Hematopoietic multipotent progenitor cell treated with erythropoietin and hydrocortisone succinate and interleukin-3 and kit ligand, for 17 days (in vitro differentiated cells): ENCODE measurements around the gene MTOR.
A peak's percentile ranks its signal among the peaks of the same experiment; 100 is the strongest.
"Not testable (repeated sequence)": the region's sequence is repeated elsewhere in the genome, so short reads cannot be mapped to it uniquely, and the experiment has no call there.

Source experiments
- DNase-seq: peaks from one replicate; pipeline ENCODE4 v3.0.0-alpha.2; 2015; ENCODE audit warnings: low spot score

The MTOR gene

DNA sequence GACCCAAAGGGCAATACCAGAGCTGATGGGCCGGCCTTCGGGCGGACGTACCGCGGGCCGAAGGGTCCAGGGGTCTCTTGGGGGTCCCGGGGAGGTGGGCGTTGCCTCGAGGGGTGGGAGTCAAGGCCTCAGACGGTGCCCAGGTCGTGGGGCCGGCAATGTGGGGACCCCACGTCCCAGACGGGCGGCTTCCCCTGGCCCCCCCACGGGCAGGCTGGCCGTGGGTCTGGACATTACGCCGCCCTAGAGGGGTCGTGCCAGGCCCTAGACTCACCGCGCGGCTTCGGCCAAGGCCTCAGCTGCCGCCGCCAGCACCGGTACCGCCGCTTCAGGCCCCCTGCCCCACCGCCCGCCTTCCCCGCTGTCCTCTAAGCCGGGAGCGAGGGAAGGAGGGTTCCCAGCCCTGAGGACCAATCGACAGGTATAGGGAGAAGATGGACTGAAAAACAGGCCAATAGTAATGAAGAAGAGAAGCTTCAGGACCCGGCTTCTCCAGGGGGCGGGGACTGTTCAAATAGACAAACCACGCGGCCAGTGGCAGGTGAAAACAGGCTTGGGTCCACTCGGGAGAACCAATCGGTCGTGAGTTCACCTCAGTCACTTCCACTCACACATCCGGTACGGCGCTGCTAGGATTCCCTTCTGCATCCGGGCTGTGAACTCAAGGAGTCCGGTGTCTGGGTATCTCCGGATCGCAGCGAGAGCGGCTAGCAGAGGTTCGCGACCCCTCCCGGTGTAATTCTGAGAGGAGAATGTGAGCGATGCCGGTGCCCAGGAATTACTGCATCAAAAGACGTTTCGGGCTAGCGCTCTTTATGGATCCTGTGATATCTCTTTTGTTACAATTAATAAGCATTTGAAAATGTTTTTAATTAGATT, at the start of gene MTOR:
Gene MTOR (minus strand): TSS at position 381 of the 879 bp plus-strand sequence. CDS start 3,142 bp downstream, outside the sequence.
- peak; percentile 99 for DNase-seq

DNA sequence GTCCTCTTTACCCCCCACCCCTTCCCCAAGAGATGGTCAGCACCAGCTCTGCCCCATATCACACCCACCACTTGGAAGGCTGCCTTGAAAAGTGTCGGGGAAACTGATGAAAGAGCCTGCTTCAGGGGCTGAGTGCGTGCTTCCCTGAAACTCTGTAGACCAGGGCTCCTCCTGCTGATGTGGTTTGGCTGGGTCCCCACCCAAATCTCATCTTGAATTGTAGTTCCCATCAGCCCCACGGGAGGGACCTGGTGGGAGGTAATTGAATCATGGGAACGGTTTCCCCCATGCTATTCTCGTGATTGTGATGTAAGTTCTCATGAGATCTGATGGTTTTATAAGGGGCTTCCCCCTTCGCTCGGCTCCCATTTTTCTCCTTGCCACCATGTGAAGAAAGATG, 47.0 kb upstream of the MTOR start:
- no peak for DNase-seq

DNA sequence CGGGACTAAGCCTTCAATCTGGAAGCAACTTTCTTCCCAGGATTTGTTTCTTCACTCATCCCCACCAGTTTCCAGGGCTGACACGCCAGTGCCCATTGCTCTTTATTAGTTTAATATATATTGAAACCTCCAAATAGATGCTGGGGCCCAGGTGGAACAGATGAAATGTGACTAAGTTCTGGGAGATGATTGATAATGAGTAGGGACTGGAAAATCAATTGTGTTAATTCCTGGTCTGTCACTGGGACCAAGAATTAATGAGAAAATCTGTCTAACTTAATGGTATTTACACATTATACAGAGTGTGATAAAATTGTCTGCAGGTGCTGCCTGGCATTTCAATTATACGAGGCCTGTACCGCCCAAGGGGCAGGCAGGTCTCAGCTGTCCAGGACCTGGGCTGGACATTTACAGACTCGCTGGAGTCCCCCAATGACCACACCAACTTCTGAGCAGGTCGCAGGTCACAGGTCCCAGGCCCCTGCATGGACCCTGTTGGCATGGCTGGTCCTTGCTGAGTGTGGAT, 46.4 kb upstream of the MTOR start:
- no peak for DNase-seq

DNA sequence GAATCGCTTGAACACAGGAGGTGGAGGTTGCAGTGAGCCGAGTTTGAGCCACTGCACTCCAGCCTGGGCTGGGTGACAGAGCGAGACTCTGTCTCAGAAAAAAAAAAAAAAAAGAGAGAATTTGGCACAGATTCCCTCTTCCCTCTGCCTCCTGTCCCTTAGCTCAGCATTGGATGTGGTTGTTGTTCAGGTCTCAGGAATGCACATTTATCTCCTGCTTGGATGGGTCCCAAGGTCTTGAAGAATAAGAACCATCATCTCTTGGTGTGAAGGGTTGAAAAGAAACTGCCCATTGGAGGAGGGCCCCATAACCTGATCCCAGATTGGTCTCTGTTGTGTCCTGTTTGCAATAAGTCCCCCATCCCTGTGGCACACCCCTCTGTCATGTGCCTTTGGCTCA, 45.5 kb upstream of the MTOR start:
- DNase-seq, result no peak

DNA sequence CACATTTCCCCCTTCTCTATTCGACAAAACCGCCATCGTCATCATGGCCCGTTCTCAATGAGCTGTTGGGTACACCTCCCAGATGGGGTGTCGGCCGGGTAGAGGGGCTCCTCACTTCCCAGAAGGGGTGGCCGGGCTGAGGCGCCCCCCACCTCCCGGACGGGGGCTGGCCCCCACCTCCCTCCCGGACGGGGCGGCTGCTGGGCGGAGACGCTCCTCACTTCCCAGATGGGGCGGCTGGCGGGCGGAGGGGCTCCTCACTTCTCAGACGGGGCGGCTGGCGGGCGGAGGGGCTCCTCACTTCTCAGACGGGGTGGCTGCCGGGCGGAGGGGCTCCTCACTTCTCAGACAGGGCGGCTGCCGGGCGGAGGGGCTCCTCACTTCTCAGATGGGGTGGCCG, 43.2 kb upstream of the MTOR start:
- DNase-seq, result not testable (repeated sequence)

DNA sequence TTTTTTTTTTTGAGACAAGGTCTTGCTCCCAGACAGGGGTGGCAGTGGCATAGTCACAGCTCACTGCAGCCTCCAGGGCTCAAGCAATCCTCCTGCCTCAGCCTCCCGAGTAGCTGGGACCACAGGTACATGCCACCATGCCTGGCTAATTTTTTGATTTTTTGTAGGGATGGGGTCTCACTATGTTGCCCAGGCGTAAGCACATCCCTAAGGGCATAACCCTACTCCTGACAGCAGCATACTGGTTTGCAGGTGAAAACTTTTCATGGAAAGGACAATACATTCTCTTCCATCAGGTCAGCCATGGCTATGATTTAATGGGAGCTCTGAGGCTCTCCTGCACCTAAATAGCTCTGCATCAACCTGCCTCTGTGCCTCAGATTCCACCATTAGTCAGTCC, 40.0 kb upstream of the MTOR start:
- DNase-seq, result no peak

DNA sequence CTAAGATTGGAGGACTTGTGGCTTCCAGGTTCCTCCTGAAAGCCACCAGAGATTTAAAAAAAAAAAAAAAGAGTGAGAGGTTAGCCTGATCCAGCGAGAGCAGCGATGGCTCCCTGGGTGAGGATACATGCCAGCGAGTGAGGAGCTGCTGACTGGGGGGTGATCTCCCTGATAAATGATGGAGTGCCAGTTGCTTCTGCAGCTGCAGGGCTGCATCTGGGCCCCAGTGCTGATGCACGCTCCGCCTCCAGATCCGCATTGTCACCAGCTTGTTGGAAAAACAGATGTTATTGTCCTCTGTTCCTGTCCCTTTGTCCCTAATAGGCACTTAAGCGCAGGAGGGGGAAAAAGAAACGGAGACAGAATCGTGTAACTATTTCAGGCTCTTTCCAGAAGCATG, 39.2 kb upstream of the MTOR start:
- DNase-seq, result no peak

DNA sequence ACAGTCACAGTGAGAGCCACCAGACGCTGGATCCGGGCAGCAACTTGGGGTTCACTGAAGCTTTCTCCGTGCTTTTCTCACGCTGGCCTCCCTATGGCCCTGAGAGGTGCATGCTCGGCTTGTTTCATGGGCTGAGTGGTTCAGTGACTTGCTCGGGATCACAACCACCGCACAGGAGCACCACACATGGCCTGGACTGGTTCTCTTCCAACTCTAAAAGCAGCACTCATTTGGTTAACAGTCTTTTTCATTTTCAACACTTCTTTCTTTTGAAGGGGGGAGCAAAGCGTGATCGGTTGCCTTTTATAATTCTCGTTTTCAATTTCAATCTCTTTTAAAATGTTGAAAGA, 36.8 kb upstream of the MTOR start:
- DNase-seq, result no peak

DNA sequence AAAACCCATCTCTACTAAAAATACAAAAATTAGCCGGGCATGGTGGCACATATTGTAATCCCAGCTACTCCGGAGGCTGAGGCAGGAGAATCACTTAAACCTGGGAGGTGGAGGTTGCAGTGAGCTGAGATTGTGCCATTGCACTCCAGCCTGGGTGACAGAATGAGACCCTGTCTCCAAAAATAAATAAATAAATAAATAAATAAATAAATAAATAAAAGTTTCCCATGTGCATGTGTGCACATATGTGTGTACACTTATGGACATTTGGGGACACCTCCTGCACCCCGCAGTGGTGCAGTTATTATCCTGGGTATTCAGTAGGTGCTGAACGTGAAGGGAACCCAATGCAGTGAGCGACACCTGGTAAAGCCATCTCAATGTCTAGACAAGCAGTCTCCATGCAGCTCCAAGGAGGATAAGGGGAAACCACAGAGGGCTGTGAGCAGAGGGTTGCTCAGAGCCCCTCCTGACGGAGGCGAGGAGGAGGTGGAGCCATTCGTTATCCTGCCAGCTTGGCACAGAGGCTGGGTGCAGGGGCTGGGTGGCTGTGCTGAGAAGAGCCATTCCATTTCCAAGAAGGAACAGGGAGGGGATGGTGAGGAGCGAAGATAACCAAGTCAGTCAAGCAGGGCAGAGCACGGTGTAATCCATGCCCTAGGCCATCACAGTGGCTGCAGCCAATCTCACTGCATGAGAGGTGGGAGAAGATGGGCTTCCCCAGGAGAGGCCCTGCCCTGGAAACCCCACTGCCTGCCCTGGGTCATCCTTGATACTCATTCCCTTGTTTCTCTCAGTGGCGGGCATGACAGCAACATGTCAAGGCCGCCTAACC, 36.3 kb upstream of the MTOR start:
- DNase-seq, result no peak

DNA sequence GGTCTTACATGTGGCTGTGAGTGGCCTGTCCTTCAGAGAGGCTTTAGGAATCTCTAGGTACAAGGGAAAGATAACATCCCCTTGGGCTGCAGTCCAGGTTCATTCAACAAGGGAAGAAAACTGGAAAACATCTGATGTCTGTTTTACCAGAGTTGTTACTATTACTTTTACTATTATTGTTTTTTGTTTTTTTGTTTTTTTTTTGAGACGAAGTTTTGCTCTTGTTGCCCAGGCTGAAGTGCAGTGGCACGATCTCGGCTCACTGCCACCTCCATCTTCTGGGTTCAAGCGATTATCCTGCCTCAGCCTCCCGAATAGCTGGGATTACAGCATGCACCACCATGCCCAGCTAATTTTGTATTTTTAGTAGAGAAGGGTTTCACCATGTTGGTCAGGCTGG, 35.4 kb upstream of the MTOR start:
- not testable (repeated sequence) for DNase-seq

DNA sequence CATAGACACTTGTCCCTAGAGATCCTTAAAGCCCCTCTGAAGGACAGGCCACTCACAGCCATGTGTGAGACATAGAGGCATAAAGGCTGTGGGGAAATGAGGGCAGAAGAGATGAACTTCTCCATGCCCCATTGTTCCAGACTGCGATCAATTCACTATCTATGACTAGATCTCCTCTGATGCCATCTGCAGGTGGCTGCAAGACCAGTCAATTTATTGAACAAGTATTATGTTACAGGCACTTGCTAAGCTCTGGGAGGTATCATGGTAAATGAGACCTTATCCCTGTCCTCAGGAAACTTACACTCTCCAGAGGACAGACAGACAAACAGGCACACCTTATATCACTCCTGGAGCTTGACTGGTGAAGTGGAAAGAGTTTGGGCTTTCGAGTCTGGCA, 33.6 kb upstream of the MTOR start:
- DNase-seq, result no peak

DNA sequence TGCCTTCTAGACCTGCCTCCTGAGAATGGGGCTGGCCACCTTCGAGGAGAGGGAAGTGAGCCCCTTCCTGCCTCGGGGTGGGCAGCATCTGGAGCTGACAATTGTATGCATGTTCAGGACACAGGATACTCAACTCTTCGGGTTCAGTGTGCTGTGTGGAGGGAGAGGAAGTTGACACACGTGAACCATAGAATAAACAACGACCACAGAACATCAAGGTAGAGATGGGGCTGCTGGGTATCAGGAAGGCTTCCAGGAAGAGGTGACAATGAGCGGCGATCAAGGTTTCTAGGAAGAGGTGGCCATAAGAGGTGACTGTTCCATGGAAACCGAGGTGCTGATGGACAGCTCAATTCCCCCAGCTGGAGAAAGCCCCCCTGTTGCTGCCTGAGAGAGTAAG, 32.6 kb upstream of the MTOR start:
- no peak for DNase-seq

DNA sequence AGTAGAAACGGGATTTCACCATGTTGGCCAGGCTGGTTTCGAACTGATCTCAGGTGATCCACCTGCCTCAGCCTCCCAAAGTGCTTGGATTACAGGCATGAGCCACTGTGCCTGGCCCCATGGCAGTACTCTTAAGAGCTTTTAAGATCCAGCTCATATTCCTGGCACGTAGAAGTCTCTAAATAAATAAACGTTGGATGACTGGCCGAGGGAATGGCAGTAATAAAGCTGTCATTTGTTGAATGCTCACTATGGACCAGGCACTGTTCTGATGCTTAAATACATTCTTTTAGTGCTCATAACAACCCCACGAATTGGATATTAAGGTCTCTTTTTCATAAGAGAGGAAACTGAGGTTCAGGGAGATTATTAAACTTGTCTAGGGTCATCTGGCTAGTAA, 31.5 kb upstream of the MTOR start:
- no peak for DNase-seq

DNA sequence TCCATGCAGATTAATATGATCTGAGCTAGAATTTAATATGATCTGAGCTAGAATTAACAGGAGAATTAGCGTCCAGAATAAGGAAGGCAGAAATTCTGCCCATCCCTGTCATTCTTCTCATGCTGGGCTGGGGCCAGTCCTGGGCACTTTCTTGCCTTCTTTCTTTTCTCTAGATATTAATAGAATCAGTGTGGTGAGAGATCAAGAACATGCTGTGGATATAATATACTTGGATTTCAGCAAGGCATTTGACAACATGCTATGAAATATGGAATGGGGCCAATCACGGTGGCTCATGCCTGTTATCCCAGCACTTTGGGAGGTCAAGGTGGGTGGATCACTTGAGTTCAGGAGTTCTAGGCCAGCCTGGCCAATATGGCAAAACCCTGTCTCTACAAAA, 28.7 kb upstream of the MTOR start:
- DNase-seq, result no peak

DNA sequence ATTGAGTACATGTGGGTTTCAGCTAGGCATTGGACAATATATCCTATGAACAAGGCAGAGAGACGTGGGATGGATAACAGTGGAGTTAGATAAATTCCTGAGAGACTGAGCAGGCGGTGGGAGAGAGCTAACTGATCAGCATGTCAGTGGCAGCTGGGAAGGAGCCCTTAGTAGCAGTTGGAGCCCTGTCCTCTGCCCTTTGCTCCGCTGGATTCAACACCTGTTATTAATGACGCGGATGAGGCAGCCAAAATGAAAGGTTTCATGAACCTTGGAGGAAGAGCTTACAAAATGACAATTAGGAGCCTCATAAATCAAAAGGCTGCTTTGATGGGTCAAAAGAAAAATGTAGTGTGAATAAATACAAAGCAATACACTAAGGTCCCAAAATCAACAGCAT, 26.7 kb upstream of the MTOR start:
- DNase-seq, result no peak

DNA sequence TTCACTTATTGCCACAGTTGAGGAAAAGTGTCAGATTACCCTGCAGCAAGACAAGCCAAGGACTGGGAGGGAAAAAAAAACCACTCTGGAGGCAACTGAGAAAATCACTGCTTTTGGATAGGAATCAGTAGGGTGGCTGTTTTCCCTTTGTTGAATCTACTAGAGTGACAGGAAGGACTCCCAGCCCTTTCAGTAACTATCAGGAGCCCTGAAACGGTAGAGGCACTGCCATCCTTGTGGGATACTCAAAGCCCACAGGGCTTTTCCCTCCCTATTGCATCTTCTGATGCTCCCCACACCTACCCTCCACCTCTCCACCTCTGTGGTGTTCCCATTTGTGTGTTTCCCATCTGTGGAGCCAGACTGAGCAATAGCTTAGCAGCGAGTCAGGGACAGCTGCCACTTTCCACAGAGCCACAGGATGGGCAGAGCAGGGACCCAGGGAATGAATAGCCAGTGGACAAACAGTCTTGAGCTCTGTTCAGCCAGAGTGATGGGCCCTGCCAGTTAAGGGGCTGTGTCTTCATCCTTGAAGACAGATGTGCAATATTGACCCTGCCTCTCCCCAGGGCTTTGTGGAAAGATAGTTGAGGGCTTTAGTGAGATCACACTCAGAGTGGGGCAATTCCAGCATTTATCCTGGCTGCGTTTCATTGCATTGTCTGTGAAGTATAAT, 24.5 kb upstream of the MTOR start:
- no peak for DNase-seq

DNA sequence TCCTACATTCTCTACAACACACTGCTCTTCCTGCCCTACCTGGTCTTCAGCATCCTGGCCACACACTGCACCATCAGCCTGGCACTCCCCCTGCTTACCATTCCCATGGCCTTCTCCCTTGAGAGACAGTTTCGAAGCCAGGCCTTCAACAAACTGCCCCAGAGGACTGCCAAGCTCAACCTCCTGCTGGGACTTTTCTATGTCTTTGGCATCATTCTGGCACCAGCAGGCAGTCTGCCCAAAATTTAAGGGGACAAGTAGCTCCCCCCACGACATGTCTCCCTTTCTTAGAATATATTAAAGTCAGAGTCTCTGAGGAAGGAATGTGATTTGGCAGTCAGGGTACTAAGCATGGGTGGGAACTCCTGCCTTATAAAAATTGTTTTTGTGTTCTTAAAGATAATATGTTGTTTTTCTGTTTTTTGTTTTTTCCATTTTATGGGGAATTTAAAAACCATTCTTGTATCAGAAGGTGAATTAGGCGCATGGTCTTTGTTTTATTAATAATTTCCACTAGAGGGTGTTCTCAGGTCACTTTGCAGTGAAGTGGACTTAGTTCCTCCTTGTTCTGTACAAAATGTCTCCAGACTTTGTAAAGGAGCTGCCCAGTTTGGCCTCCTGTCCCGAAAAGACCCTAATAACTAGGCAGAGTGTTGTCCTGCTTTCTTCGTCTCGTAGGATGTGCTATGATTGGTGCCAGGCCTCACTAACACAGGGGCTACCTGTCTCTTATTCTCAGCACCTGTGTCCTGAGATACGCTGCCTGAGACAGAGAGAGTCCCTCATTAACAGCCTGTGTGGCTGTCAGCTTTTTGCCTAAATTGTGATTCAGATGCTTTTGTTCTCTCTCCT, 23.8 kb upstream of the MTOR start:
- no peak for DNase-seq

DNA sequence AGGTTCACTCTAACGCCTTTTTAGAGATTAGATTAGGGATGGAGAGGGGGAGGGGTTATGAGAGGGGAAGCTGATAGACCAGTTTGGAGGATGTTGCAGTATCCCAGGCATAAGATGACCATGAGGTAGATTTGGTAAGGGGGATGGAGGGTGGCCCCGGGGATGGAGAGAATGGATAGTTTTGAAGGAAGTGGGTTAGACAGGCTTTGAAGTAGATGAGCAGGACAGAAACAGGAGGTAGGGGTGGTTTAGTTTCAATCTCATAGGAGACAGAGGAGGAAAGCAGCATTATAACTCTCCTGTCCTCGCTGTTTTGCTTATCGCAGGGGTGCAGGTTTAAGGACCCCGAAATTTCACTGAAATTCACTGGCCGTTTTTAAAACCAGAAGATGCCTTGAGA, 22.4 kb upstream of the MTOR start:
- DNase-seq, result no peak

DNA sequence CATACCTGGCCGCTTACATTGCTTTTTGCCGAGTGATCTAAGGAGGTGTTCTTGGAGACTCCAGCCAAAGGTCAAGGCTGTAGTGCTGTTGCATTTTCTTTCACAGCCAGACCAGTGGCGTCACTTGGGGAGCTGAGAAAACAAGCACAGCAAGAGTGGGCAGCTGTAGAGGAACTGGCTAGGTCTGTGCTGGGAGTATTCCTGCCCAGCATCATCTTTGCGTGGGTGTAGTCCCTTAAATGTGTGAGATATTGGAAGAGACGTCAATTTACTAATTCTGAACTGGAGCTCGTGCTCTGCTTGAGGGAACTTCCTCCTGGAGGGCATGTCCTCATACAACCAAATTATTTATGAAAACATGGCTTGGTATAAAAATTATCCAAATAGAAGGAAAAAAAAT, 20.8 kb upstream of the MTOR start:
- DNase-seq, result no peak

DNA sequence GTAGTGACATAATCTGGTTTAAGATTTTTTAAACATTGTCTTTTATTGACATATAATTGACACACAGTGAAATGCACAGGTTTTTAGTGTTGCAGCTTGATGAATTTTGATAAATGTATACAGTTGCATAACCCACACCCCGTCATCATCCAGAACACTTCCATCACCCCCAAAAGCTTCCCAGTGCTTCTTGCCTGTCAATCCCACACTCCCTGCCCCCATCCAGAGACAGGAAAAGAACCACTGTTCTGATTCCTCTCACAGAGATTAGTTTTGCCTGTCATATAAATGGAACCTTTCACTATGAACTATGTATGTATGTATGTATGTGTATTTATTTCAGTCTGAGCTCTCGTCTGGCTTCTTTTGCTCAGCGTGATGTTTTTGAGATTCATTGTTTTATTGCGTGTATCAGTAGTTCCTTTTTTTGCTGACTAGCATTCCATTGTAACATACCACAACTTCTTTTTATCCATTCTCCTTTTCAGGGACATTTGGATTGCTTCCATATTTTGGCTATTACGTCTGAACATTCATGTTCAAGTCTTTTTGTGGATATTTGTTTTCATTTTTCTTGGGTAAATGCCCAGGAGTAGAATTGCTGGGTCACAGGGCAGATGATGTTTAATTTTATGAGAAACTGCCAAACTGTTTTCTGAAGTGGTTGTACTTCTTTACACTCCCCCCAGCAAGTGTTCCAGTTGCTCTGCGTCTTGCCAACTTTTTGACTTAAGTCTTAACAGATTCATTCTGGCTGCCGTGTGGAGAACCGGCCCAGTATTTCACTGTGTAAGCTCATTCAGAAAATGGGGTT, 19.4 kb upstream of the MTOR start:
- no peak for DNase-seq
